Fibroblast of mammary gland (primary cell): ENCODE data around the gene TBC1D1.
"Not testable (repeated sequence)": the region's sequence is repeated elsewhere in the genome, so short reads cannot be mapped to it uniquely, and the experiment has no call there.

ENCODE experiments used
- DNase-seq: peaks from one replicate; pipeline ENCODE4 v3.0.0-alpha.2; 2010; ENCODE audit warnings: low read depth
- H3K4me3 ChIP-seq: 2 replicates; pipeline ENCODE4 v1.5.1; 2011; ENCODE audit warnings: low read depth, mild to moderate bottlenecking, low read length, moderate library complexity; ENCODE audit not compliant: control insufficient read depth
- CTCF ChIP-seq: conservative IDR thresholded peaks from 2 replicates; pipeline ENCODE4 v1.5.1; 2011; ENCODE audit warnings: low read depth, low read length, inconsistent platforms; ENCODE audit not compliant: control insufficient read depth, insufficient read depth

Gene TBC1D1

GRCh38 chr4:38016698-38017097 is 125.8 kb downstream of the TBC1D1 start:
- H3K4me3 ChIP-seq: no peak overlapping the region
- TF ChIP-seq CTCF: no peak
- DNase-seq: no peak

GRCh38 chr4:38017609-38018008 is 126.7 kb downstream of the TBC1D1 start:
- TF ChIP-seq CTCF: no peak
- H3K4me3 ChIP-seq: no peak overlapping the region
- no peak for DNase-seq

- TF ChIP-seq CTCF: no peak
- H3K4me3 ChIP-seq: no peak overlapping the region
- no peak for DNase-seq
Measured at GRCh38 chr4:38020386-38020785, 129.5 kb downstream of the TBC1D1 start.

- DNase-seq, H3K4me3 ChIP-seq: not testable (repeated sequence)
Measured at GRCh38 chr4:38020961-38021360, 130.1 kb downstream of the TBC1D1 start.

- DNase-seq: no peak
- TF ChIP-seq CTCF: no peak
- no peak overlapping the region for H3K4me3 ChIP-seq
Measured at GRCh38 chr4:38021751-38022150, 130.9 kb downstream of the TBC1D1 start.

- no peak overlapping the region for H3K4me3 ChIP-seq
- TF ChIP-seq CTCF: no peak
- no peak for DNase-seq
Measured at GRCh38 chr4:38023347-38024205, 132.7 kb downstream of the TBC1D1 start.

GRCh38 chr4:38024206-38024509 is 133.3 kb downstream of the TBC1D1 start:
- no peak overlapping the region for H3K4me3 ChIP-seq
- DNase-seq: no peak
- no peak for TF ChIP-seq CTCF
